Measurements from ENCODE around the gene GADL1.

DNA sequence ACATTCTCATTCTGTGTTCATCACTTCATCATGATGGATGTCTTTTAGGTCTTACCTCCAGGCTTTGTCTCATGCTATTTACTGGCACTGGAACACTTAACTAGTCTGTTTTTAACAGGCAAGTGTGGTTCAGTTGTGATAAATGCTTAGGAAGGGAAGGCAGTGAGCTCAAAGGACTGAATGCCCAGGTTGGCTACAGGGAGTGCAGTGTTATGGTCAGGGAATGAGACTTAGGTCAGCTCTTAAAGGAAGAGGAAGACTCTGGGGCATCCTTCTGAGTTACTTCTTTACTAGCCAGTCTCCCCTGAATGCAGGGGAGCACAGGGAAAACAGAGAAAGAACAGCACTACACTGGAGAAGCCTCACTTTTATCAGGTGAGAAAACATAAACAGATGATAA is 215.4 kb downstream of the GADL1 start:
- TF ChIP-seq, protein P1, sequence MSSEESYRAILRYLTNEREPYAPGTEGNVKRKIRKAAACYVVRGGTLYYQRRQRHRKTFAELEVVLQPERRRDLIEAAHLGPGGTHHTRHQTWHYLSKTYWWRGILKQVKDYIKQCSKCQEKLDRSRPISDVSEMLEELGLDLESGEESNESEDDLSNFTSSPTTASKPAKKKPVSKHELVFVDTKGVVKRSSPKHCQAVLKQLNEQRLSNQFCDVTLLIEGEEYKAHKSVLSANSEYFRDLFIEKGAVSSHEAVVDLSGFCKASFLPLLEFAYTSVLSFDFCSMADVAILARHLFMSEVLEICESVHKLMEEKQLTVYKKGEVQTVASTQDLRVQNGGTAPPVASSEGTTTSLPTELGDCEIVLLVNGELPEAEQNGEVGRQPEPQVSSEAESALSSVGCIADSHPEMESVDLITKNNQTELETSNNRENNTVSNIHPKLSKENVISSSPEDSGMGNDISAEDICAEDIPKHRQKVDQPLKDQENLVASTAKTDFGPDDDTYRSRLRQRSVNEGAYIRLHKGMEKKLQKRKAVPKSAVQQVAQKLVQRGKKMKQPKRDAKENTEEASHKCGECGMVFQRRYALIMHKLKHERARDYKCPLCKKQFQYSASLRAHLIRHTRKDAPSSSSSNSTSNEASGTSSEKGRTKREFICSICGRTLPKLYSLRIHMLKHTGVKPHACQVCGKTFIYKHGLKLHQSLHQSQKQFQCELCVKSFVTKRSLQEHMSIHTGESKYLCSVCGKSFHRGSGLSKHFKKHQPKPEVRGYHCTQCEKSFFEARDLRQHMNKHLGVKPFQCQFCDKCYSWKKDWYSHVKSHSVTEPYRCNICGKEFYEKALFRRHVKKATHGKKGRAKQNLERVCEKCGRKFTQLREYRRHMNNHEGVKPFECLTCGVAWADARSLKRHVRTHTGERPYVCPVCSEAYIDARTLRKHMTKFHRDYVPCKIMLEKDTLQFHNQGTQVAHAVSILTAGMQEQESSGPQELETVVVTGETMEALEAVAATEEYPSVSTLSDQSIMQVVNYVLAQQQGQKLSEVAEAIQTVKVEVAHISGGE (tag by site-specific recombination; conservative IDR thresholded peaks at IDR 0.05; ENCODE audit: low read depth) = no peak
- TF ChIP-seq, protein P2, sequence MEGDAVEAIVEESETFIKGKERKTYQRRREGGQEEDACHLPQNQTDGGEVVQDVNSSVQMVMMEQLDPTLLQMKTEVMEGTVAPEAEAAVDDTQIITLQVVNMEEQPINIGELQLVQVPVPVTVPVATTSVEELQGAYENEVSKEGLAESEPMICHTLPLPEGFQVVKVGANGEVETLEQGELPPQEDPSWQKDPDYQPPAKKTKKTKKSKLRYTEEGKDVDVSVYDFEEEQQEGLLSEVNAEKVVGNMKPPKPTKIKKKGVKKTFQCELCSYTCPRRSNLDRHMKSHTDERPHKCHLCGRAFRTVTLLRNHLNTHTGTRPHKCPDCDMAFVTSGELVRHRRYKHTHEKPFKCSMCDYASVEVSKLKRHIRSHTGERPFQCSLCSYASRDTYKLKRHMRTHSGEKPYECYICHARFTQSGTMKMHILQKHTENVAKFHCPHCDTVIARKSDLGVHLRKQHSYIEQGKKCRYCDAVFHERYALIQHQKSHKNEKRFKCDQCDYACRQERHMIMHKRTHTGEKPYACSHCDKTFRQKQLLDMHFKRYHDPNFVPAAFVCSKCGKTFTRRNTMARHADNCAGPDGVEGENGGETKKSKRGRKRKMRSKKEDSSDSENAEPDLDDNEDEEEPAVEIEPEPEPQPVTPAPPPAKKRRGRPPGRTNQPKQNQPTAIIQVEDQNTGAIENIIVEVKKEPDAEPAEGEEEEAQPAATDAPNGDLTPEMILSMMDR (tag by site-specific recombination; IDR thresholded peaks at IDR 0.05) = no peak
- no peak for TF ChIP-seq ZNF121 (tag by site-specific recombination; IDR thresholded peaks at IDR 0.05)
- TF ChIP-seq ZNF521 (tag by site-specific recombination; IDR thresholded peaks at IDR 0.05) = no peak
- TF ChIP-seq, protein P3, sequence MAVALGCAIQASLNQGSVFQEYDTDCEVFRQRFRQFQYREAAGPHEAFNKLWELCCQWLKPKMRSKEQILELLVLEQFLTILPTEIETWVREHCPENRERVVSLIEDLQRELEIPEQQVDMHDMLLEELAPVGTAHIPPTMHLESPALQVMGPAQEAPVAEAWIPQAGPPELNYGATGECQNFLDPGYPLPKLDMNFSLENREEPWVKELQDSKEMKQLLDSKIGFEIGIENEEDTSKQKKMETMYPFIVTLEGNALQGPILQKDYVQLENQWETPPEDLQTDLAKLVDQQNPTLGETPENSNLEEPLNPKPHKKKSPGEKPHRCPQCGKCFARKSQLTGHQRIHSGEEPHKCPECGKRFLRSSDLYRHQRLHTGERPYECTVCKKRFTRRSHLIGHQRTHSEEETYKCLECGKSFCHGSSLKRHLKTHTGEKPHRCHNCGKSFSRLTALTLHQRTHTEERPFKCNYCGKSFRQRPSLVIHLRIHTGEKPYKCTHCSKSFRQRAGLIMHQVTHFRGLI (tag by site-specific recombination; IDR thresholded peaks at IDR 0.05) = no peak
- TF ChIP-seq ZNF274 (IDR thresholded peaks at IDR 0.05; ENCODE audit: low read length) = no peak
- no peak for TF ChIP-seq ZNF274 (tag by site-specific recombination; IDR thresholded peaks at IDR 0.05; ENCODE audit: borderline replicate concordance)
- no peak for TF ChIP-seq MEIS1 (CRISPR knock-in tag; IDR thresholded peaks at IDR 0.05; ENCODE audit: borderline replicate concordance)
- TF ChIP-seq RBAK (tag by site-specific recombination; IDR thresholded peaks at IDR 0.05) = no peak
- no peak for TF ChIP-seq YY1 (tag by site-specific recombination; IDR thresholded peaks at IDR 0.05)
